ENCODE measurements around the gene CAPZA1. TPM values are rescaled to one million over a fixed set of nuclear protein-coding genes. Genes with fewer than 3 reads are reported as not detected.

The CAPZA1 gene
- total RNA-seq, 2 experiments from 2014 or later: 234 TPM

- H3K27ac ChIP-seq (ENCODE audit: low read depth, low read length, poor library complexity, severe bottlenecking): no peak within 1 kb of the TSS
- POLR2A ChIA-PET: no interaction called here
- H3K9me2 ChIP-seq (ENCODE audit: insufficient read depth, low read length): no peaks in the 10 kb centered on the region
- H4K20me1 ChIP-seq (ENCODE audit: insufficient read depth, low read length): no peaks in the 10 kb centered on the region
- intact Hi-C loops (cut with micrococcal nuclease; ENCODE audit: unreplicated experiment): loop anchor here (2.0 kb wide), 1 partner anchor 316 kb away; no protein-coding TSS in a partner anchor
- TF ChIP-seq EZH2phosphoT487 (IDR thresholded peaks at IDR 0.05; ENCODE audit: borderline replicate concordance, low read depth, low read length) (no peak), CTCF (conservative IDR thresholded peaks at IDR 0.05; ENCODE audit: low read length) (no peak)
- no TSS peak for BruUV-seq (replicated peaks)
- no peaks in the 10 kb centered on the region for H3K9me3 ChIP-seq (ENCODE audit: low read length)
- no peaks in the 10 kb centered on the region for H3K79me2 ChIP-seq (ENCODE audit: insufficient read depth, low read depth, low read length)
- DNase-seq (ENCODE audit: low spot score): peak; percentile 69
- peak within 1 kb of the TSS; percentile 43; the same call in 1 of the 2 replicates for H2AFZ ChIP-seq (ENCODE audit: low read length)
- H3K36me3 ChIP-seq (ENCODE audit: insufficient read depth, low read length): no peaks in the 10 kb centered on the region
- H3K4me1 ChIP-seq (ENCODE audit: insufficient read depth, low read length, poor library complexity, severe bottlenecking): peaks cover 35% of the 10 kb centered on the region
- peak within 1 kb of the TSS; percentile 82 for H3K4me2 ChIP-seq (ENCODE audit: low read length)
- CTCF ChIA-PET (ENCODE audit: unreplicated experiment): no interaction called here
- H3K4me3 ChIP-seq (ENCODE audit: low read depth, low read length, poor library complexity, severe bottlenecking): peak within 1 kb of the TSS; percentile 66
These were observed 87.0 kb downstream of the CAPZA1 start, which contains the start of gene RHOC for GRCh38 chr1:112706505-112707220. Gene RHOC (minus strand): TSS chr1:112707127. CDS start chr1:112703799, 3,328 bp downstream.

GRCh38 chr1:112707221-112708001, 87.8 kb downstream of the CAPZA1 start:
- intact Hi-C loops (cut with micrococcal nuclease; ENCODE audit: unreplicated experiment): loop anchor here (2.0 kb wide), 1 partner anchor 317 kb away; no protein-coding TSS in a partner anchor
- no peaks in the 10 kb centered on the region for H4K20me1 ChIP-seq (ENCODE audit: insufficient read depth, low read length)
- ChIA-PET POLR2A (interaction anchor here (0.6 to 1.2 kb wide), 2 partner anchors 35 to 168 kb away, joined by 3 read pairs; no protein-coding TSS in a partner anchor), CTCF (ENCODE audit: unreplicated experiment) (interaction anchor here (0.8 to 2.2 kb wide), 3 partner anchors 33 to 316 kb away, joined by 3 to 7 read pairs (median 3); partner anchors contain the start of gene MOV10)
- peak; percentile 86 for TF ChIP-seq CTCF (conservative IDR thresholded peaks at IDR 0.05; ENCODE audit: low read length)
- TF ChIP-seq EZH2phosphoT487 (IDR thresholded peaks at IDR 0.05; ENCODE audit: borderline replicate concordance, low read depth, low read length): no peak
- H3K4me3 ChIP-seq (ENCODE audit: low read depth, low read length, poor library complexity, severe bottlenecking): peak overlapping the region; percentile 66
- H3K9me3 ChIP-seq (ENCODE audit: low read length): no peaks in the 10 kb centered on the region
- no TSS peak for BruUV-seq (replicated peaks)
- H3K79me2 ChIP-seq (ENCODE audit: insufficient read depth, low read depth, low read length): no peaks in the 10 kb centered on the region
- H2AFZ ChIP-seq (ENCODE audit: low read length): peak overlapping the region; percentile 43; the same call in 1 of the 2 replicates
- DNase-seq (ENCODE audit: low spot score): peak; percentile 79
- peaks cover 33% of the 10 kb centered on the region for H3K4me1 ChIP-seq (ENCODE audit: insufficient read depth, low read length, poor library complexity, severe bottlenecking)
- no peaks in the 10 kb centered on the region for H3K9me2 ChIP-seq (ENCODE audit: insufficient read depth, low read length)
- H3K36me3 ChIP-seq (ENCODE audit: insufficient read depth, low read length): no peaks in the 10 kb centered on the region
- peak overlapping the region; percentile 82 for H3K4me2 ChIP-seq (ENCODE audit: low read length)
- H3K27ac ChIP-seq (ENCODE audit: low read depth, low read length, poor library complexity, severe bottlenecking): no peak overlapping the region

All from OCI-LY7 (cell line).